Activated CD4-positive, alpha-beta T cell treated with anti-CD3 and anti-CD28 coated beads for 24 hours (primary cell): ENCODE measurements around the gene CLASP1.
"Not testable (repeated sequence)": the region's sequence is repeated elsewhere in the genome, so short reads cannot be mapped to it uniquely, and the experiment has no call there.

Experiments
- DNase-seq, 2 donors: peaks; one replicate each; pipeline ENCODE4 v3.0.0-alpha.2; 2020; ENCODE audit warnings: low read depth in 2 of 2

The CLASP1 gene

DNA sequence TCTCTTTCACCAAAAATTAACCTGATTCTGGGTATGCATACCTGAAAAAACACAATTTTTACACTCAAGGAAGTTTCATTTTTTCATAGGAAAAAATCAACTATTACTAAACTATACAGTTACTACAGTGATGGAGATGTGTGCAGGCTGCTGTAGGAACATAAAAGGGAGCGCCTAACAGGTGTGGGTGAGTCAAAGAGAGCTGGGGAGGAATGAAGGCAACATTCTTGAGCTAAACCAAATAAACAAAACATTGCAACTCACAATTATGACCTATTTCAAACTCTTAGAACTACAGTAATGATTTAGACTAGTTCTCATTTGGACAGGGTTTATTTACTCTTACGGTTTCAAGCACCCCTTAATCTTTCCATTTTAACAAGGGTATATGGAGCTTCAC, 13.4 kb upstream of the CLASP1 start:
- DNase-seq, result no peak

DNA sequence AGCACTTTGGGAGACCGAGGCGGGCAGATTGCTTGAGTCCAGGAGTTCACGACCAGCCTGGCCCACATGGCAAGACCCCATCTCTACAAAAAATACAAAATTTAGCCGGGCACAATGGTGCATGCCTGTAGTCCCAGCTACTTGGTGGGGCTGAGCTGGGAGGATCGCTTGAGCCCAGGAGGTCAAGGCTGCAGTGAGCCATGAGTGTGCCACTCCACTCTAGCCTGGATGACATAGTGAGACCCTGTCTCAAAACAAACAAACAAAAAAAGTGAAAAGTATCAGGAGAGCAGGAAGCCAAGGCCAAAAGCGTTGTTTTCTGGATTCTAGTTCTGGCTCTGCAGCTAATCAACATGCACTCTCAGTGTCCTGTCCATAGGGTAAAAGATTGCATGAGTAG, 10.7 kb upstream of the CLASP1 start:
- DNase-seq, result no peak

DNA sequence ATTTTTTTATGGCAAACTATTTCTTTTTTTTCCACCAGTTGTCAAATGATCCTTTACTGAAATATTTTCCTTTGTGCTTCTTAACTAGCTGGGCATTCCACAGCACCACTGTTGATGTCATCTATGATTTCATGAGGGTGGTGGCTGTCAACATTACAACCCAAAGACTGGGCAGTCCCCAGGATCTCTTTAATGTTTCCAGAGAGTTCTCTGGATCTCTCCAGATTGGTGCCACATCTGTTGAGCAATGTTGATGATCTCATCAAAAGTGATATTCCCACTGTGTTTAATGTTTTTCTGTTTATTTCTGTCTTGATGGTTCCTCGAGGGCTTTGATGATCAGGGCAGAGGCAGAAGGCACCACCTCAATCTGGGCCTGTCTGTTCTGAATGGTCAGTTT, 9.1 kb upstream of the CLASP1 start:
- DNase-seq, result not testable (repeated sequence)

DNA sequence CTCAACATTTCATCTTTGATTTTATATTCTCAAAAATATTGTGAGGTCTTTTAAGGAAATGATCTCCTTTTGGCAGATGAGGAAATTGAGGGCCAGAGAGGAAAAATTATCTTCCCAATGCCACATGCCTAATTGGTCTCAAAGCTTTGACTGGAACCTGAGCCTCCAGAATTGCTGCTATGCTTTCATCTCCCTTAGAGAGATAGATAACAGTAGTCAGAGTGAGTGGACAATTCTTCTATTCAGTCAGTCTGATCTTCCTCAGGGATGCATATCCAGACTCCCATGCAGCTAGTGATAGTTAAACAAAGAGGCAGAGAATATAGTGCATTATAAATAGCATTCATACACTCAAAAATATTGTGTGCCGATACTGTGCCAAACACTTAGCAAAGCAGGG, 3.8 kb upstream of the CLASP1 start:
- DNase-seq, result no peak

GRCh38 chr2:121650315-121650930, 1.2 kb upstream of the CLASP1 start:
- no peak for DNase-seq

DNA sequence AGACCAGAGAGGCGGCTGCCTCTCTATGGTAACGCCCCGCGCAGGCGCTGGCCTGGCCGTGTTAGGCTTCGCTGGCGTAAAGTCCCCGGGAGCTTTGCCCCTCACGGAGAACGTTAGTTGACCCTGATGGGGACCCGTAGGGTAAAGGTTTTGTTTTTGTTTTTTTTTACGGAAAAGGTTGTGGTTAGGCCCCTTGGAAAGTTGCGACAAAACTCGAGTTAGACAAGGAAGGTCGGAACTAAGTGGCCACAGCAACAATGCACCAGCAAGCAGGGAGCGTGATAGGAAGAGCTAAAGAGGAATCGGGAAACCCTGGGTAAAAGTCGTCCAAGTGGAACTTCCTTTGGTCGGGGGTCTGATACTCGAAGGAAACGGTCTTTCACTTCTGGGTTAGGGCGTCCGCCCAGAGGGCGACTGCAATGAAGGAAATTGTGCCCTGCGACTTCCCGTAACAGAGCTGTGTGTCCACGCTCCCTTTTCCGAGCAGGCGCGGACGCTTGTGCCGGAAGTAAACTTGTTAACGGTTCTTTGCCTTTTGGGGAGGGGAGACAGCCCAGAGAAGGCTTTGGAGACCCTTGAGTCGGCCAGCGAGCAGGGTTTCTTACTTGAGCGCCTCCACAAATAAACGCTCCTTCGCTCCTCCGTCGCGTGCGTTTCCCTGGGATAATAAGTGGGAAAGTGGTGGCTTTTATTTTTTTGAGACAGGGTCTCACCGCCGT, 493 bp upstream of the CLASP1 start:
- peak; percentile 88 to 90 for DNase-seq

- DNase-seq, result peak; percentile 16 to 19
Measured at GRCh38 chr2:121648206-121649148, 785 bp downstream of the CLASP1 start.

GRCh38 chr2:121647396-121647795, 1.9 kb downstream of the CLASP1 start:
- no peak for DNase-seq

- no peak for DNase-seq
Measured at GRCh38 chr2:121644715-121645114, 4.5 kb downstream of the CLASP1 start.

DNA sequence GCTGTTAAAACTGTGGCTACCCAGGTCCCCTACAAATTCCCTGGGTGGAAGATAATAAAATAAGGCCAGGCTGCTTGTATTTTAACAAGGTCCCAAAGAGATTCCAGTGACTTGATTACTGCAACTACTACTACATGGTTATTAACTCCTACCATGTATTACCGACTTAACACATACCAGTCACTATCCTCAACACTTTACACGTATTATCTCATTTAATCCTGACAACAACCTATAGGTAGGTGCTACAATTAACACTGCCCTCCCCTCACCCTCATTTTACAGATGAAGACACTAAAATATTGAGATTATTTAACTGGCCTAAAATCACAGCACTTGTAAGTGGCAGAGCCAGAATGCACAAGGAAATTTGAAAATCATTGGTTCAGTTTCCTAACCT, 5.4 kb downstream of the CLASP1 start:
- DNase-seq, result no peak

DNA sequence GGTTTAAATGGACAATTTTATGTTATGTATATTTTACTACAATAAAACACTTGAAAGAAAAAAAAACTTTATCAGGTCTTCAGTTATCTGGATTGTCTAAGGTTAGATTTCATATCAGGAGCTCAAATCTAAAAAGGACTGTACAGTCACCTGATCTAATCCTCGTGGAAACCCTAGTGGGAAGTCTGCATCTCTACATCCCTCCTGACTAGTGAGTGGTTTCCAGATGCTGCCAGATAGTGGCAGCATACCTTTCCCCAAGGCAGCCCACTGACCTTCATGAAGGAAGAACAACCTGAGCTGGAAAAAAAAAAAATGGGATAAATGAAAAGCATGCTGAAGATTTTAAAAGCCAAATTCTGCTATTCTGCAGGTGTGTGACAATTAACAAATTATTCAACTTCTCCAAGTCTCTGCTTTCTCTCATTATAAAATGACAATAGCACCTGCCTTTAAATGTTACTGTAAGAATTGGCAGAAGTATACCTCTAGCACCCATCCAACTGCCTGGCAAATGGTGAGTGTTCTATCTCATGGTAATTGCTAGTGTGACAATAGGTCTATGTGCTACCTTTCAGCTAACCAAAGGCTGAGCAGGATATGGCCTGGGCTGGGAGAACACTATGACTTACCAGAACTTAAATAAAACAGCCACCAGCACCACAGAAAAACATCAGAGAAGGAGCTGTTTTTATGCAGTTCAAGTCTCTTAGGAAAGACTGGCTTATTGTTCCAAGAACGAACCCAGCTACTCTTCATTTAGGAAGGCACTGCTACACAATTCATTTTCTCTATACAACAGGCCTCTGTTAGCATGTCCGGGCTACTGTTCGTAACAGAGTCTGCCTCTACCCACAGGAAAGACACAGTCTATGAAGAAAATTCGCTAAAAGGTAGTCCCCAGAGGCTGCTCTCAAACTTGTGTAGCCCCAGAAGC, 8.6 kb downstream of the CLASP1 start:
- no peak for DNase-seq

GRCh38 chr2:121639846-121640245, 9.4 kb downstream of the CLASP1 start:
- DNase-seq, result not testable (repeated sequence)

DNA sequence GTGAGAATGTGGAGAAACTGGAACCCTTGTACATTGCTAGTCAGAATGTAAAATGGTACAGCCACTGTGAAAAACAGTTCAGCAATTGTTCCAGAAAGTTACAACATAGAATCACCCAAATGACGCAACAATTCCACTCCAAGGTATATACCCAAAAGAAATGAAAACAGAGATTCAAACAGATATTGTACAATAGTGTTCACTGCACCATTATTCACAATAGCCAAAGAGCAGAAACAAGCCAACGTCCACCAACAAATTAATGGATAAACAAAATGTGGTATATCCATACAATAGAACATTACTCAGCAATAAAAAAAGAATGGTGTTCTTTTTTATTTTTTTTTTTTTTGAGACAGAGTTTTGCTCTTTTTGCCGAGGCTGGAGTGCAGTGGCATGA, 10.9 kb downstream of the CLASP1 start:
- no peak for DNase-seq

DNA sequence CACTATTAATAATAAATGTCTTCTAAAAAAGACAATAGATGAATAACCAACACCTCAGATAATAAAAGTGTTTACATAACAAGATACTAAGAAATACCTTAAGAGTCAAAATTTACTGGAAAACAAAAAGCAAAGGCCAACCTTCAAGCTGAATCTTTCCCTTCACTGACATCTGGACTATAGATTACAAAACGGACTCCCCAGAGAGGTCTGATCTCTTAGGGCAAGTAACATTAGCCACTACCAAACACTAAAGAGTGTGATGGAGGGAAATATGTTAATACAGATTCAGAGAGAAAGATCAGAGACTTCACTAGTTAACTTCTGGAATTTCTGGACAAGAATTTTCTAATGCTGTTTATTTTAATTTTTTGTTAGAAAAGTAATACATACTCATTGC, 13.9 kb downstream of the CLASP1 start:
- no peak for DNase-seq

GRCh38 chr2:121634354-121635307, 14.6 kb downstream of the CLASP1 start:
- no peak for DNase-seq

GRCh38 chr2:121633463-121633862, 15.8 kb downstream of the CLASP1 start:
- DNase-seq, result no peak

GRCh38 chr2:121627525-121628050, 21.7 kb downstream of the CLASP1 start:
- no peak for DNase-seq

DNA sequence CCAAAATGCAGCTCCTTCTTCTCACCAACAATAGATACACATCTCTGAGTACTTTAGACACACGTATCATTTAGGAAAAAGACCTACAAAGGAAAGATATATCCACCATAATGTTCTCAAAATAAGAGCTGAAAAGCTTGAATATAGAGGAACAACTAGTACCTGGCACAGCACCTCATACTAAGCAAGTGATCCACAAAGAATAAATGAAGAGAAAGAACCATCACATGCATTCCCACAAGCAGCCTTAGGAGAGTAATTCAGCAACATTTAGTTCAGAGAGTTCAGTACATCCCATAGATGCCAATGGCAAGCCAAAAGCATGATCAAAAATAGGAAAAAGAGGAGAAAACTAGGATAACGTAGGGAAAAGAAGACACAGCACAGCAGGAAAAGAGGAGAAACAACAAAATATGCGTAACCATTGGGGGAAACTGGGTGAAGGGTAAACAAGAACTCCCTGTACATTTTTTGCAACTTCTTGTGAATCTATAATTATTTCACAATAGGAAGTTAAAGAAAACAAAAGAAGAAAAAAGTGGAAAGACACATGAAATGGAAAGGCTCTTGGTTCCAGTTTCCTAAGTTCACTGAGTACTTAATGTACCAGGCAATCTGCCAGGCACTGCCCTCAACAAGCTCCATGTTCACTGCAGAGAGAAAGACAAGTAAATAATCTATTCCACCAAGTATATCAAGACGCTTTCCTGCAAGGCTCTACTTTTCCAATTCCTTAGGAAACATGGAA, 22.3 kb downstream of the CLASP1 start:
- DNase-seq, result no peak

- DNase-seq, result no peak
Measured at GRCh38 chr2:121625953-121626352, 23.3 kb downstream of the CLASP1 start.
